ENCODE results near the gene GPD1. TPM values are rescaled to one million over a fixed set of nuclear protein-coding genes. Genes with fewer than 3 reads are reported as not detected.

Gene GPD1
- total RNA-seq, 1 donor, result not detected

DNA sequence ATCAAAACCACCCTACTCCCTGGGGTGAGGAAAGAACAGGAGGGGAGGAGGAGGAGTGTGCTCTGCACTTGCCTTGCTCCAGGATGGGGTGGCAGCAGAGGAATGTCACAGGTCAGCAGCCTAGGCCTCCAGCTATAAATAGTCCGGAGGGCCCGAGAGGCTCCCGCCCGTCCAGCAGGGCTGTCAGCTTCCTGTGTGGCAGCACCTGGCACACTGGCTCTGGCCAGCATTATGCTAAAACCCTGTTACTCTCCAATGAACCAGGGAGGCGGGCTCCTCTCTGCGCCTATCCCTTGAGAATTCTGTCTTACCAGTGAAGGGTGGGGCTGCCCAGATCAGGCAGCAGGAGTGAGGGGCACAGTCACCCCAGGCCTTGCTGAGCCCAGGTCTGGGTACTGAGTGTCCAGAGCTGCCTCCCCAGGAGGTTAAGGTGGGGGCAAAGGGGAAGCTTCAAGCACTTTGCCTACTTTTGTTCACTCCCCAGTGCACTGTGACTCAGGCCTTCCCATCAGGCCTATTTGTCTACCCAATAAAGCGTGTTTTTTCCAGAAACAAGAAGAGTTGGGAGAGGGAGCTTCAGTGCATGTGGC, 7.0 kb downstream of the GPD1 start:
- no peak overlapping the region for H3K4me3 ChIP-seq (ENCODE audit: low read depth, low read length)
- no peak for TF ChIP-seq CTCF (IDR thresholded peaks at IDR 0.05; ENCODE audit: insufficient read depth, low read depth, low read length)
- DNase-seq (ENCODE audit: low read depth), result peak; percentile 56

GRCh38 chr12:50111395-50111692, 7.5 kb downstream of the GPD1 start:
- no peak for DNase-seq (ENCODE audit: low read depth)
- no peak for TF ChIP-seq CTCF (IDR thresholded peaks at IDR 0.05; ENCODE audit: insufficient read depth, low read depth, low read length)
- H3K4me3 ChIP-seq (ENCODE audit: low read depth, low read length), result peak overlapping the region; percentile 39

- peak within 1 kb of the TSS; percentile 97 for H3K4me3 ChIP-seq (ENCODE audit: low read depth, low read length)
- DNase-seq (ENCODE audit: low read depth), result peak; percentile 100
- peak; percentile 90 for TF ChIP-seq CTCF (IDR thresholded peaks at IDR 0.05; ENCODE audit: insufficient read depth, low read depth, low read length)
Observed at GRCh38 chr12:50111693-50112455, 8.1 kb downstream of the GPD1 start, which contains the start of gene COX14. TSS of gene COX14 (plus strand) at chr12:50112236. CDS start at chr12:50120044, 7,808 bp downstream.

DNA sequence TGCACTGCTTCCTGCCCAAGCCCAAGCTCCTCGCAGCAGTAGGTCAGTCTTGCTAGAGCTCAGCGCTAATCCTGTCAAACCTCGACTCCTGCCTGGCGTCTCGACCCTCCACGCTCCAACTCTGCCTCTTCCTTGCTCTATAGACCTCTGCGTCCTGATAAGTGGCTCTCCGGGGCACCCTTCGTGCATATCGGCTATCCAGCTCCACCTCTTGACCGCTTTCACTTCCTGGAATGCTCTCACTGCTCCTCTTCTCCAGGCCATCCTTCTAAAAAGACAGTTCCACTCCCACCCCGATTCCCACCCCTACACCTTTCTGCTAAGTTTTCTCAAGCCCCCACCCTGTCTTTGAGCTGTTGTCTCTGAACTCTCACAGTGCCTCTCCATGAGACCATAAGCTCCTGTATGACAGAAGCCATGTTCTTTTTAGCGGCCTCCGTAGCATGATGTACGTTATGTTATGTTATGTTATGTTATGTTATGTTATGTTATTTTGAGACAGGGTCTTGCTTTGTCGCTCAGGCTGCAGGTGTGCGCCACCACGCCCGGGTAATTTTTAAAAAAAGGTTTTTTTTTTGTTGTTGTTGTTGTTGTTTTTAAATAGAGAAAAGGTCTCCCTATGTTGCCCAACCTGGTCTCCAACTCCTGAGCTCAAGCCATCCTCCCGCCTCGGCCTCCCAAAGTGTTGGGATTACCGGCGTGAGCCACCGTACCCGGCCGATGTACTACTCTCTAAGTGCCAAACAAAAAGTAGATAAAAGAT, 8.8 kb downstream of the GPD1 start:
- no peak for DNase-seq (ENCODE audit: low read depth)
- TF ChIP-seq CTCF (IDR thresholded peaks at IDR 0.05; ENCODE audit: insufficient read depth, low read depth, low read length), result no peak
- H3K4me3 ChIP-seq (ENCODE audit: low read depth, low read length), result peak overlapping the region; percentile 97

DNA sequence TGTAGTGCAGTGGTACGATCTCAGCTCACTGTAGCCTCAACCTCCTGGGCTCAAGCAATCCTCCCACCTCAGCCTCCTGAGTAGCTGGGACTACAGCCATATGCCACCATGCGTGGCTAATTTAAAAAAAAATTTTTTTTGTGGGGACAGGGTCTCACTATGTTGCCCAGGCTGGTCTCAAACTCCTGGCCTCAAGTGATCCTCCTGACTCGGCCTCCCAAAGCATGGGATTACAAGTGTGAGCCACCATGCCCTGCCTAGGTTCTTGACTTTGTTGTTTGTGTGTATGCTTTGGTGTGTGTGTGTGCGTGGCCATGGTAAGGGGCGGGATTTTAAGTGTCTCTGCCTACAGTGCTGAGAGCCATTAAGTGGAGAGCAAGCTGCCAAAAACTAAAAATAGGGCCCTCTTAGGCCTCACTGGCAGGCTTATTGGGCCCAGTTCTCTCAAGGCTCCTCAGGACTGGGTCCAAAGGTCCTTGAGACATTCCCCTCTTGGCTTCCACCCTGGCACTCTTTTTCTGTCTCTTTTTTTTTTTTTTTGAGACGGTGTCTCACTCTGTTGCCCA, 13.3 kb downstream of the GPD1 start:
- H3K4me3 ChIP-seq (ENCODE audit: low read depth, low read length), result no peak overlapping the region
- DNase-seq (ENCODE audit: low read depth), result no peak
- no peak for TF ChIP-seq CTCF (IDR thresholded peaks at IDR 0.05; ENCODE audit: insufficient read depth, low read depth, low read length)

- DNase-seq (ENCODE audit: low read depth), result no peak
- no peak for TF ChIP-seq CTCF (IDR thresholded peaks at IDR 0.05; ENCODE audit: insufficient read depth, low read depth, low read length)
- H3K4me3 ChIP-seq (ENCODE audit: low read depth, low read length), result no peak overlapping the region
Observed at GRCh38 chr12:50119387-50119786, 15.6 kb downstream of the GPD1 start.

Measured in fibroblast of villous mesenchyme (primary cell).